K562 (cell line): ENCODE data around the gene PHKG1. TPM values are rescaled to one million over a fixed set of nuclear protein-coding genes. Genes with fewer than 3 reads are reported as not detected.

Experiments
- ARNT ChIP-seq, 2 experiments: fragments of 450-650 bp; IDR thresholded peaks; 2 replicates each; pipeline ENCODE4 v1.6.1; 2016; ENCODE audit warnings: mild to moderate bottlenecking in 1 of 2
- ETV6 ChIP-seq, 3 experiments: fragments of 150-350 bp in 1 of 3; sonication (generic) in 1 of 3; formaldehyde crosslinking in 1 of 3; IDR thresholded peaks; 2 replicates each; pipeline versions ENCODE4 v1.6.1 to v1.8.0; 2014 to 2022; ENCODE audit warnings: borderline replicate concordance in 2 of 3, low read depth in 2 of 3, antibody characterized with exemption in 1 of 3, low read length in 1 of 3, mild to moderate bottlenecking in 1 of 3, missing genetic modification reagents in 1 of 3
- GATA2 ChIP-seq: sonication (generic); formaldehyde crosslinking; IDR thresholded peaks from 2 replicates; pipeline ENCODE4 v1.4.0; 2020; ENCODE audit warnings: mild to moderate bottlenecking, missing genetic modification reagents
- KDM2B ChIP-seq: fragments of 250-450 bp; sonication (Bioruptor Pico); IDR thresholded peaks from 2 replicates; pipeline ENCODE4 v1.8.0; 2021; ENCODE audit warnings: mild to moderate bottlenecking, moderate library complexity
- MAFK ChIP-seq: IDR thresholded peaks from 2 replicates; pipeline ENCODE4 v1.6.1; 2011; ENCODE audit warnings: low read length, improper control_type of control experiment
- polyA plus RNA-seq, 8 experiments: library from polyadenylated mRNA; depleted of rRNA in 4 of 8; stranded (reverse) in 5 of 8; unstranded in 3 of 8; fragments of >200 nt; fragmentation: Nextera tagmentation in 2 of 8; fragmentation: Illumina TruSeq in 1 of 8; extraction: Ambion mirVana in 2 of 8; extraction: Trizol in 1 of 8; gene quantifications; 2 replicates each; pipeline versions ENCODE4 v1.2.1 to v1.2.3, GENCODE V29; 2011 to 2014; ENCODE audit warnings: inconsistent platforms in 1 of 8, missing spikeins in 1 of 8
- total RNA-seq, 7 experiments: library from RNA; depleted of rRNA in 6 of 7; stranded (reverse); fragments of >200 nt in 6 of 7; fragmentation: Illumina TruSeq in 2 of 7; extraction: Trizol in 2 of 7; gene quantifications; 2 replicates each; pipeline versions ENCODE4 v1.2.1 to v1.2.3, GENCODE V29; 2011 to 2021; ENCODE audit warnings: low replicate concordance in 1 of 7
- TF ChIP-seq, protein P1 (sequence below), 2 experiments: fragments of 450-650 bp; formaldehyde crosslinking in 1 of 2; IDR thresholded peaks; 2 replicates each; pipeline versions ENCODE4 v1.4.0 to v1.6.1; 2014 to 2020; ENCODE audit warnings: mild to moderate bottlenecking in 2 of 2, borderline replicate concordance in 1 of 2, low read depth in 1 of 2
- TF ChIP-seq, protein P2 (sequence below): fragments of 250-450 bp; sonication (Bioruptor Pico); IDR thresholded peaks from 2 replicates; pipeline ENCODE4 v1.8.0; 2022; ENCODE audit warnings: inconsistent platforms, mild to moderate bottlenecking, moderate library complexity, borderline replicate concordance
- TF ChIP-seq, protein P3 (sequence below), 3 experiments: IDR thresholded peaks in 2 of 3; conservative IDR thresholded peaks in 1 of 3; 2 replicates each; pipeline ENCODE4 v1.5.1; 2011 to 2012; ENCODE audit warnings: low read length in 3 of 3, mild to moderate bottlenecking in 3 of 3, control low read depth in 2 of 3, improper control_type of control experiment in 1 of 3, inconsistent platforms in 1 of 3, low read depth in 1 of 3, mixed read lengths in 1 of 3, moderate library complexity in 1 of 3; ENCODE audit not compliant: insufficient read depth in 2 of 3
- TF ChIP-seq, protein P4 (sequence below): fragments of 150-350 bp; conservative IDR thresholded peaks from 2 replicates; pipeline ENCODE4 v1.6.1; 2014; ENCODE audit warnings: low read length
- TF ChIP-seq, protein P5 (sequence below): fragments of 450-650 bp; formaldehyde crosslinking; IDR thresholded peaks from 2 replicates; pipeline ENCODE4 v1.4.0; 2020; ENCODE audit warnings: mild to moderate bottlenecking, moderate library complexity

PHKG1 gene
- total and polyA plus RNA-seq, 9 of the 15 experiments (the other 6 are each of a cell fraction or from before 2014, with no cell fraction given), result 0.10 to 0.83 (median 0.46) TPM

DNA sequence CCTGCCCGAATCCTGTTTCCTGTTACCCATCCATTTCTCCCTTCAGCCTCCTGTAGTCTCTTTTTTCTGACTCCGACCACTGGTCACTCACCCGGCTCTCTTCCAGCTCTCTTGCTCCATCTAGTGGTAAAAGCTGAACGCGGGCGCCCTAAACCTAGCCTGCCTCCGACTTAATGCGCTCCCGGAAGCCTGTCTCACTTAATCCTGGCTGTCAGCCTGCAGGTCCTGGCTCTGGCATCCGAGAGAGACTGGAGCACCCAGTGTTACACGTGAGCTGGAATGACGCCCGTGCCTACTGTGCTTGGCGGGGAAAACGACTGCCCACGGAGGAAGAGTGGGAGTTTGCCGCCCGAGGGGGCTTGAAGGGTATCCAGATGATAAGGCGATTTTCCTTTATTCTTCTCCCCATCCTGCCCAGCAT is 18.4 kb downstream of the PHKG1 start (continued):
- TF ChIP-seq, protein P1, sequence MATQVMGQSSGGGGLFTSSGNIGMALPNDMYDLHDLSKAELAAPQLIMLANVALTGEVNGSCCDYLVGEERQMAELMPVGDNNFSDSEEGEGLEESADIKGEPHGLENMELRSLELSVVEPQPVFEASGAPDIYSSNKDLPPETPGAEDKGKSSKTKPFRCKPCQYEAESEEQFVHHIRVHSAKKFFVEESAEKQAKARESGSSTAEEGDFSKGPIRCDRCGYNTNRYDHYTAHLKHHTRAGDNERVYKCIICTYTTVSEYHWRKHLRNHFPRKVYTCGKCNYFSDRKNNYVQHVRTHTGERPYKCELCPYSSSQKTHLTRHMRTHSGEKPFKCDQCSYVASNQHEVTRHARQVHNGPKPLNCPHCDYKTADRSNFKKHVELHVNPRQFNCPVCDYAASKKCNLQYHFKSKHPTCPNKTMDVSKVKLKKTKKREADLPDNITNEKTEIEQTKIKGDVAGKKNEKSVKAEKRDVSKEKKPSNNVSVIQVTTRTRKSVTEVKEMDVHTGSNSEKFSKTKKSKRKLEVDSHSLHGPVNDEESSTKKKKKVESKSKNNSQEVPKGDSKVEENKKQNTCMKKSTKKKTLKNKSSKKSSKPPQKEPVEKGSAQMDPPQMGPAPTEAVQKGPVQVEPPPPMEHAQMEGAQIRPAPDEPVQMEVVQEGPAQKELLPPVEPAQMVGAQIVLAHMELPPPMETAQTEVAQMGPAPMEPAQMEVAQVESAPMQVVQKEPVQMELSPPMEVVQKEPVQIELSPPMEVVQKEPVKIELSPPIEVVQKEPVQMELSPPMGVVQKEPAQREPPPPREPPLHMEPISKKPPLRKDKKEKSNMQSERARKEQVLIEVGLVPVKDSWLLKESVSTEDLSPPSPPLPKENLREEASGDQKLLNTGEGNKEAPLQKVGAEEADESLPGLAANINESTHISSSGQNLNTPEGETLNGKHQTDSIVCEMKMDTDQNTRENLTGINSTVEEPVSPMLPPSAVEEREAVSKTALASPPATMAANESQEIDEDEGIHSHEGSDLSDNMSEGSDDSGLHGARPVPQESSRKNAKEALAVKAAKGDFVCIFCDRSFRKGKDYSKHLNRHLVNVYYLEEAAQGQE (IDR thresholded peaks at IDR 0.05; ENCODE audit: borderline replicate concordance), result peak; percentile 86
- TF ChIP-seq, protein P1 (CRISPR knock-in tag; IDR thresholded peaks at IDR 0.05; ENCODE audit: low read depth), result no peak
- TF ChIP-seq ETV6 (IDR thresholded peaks at IDR 0.05; ENCODE audit: borderline replicate concordance in 1 of 2, low read depth in 2 of 2, low read length in 1 of 2), result peak in 1 of 2 experiments; percentile 35; a peak in 1 of 4 replicates
- TF ChIP-seq ETV6 (CRISPR knock-in tag; IDR thresholded peaks at IDR 0.05; ENCODE audit: borderline replicate concordance), result no peak
- TF ChIP-seq, protein P2, sequence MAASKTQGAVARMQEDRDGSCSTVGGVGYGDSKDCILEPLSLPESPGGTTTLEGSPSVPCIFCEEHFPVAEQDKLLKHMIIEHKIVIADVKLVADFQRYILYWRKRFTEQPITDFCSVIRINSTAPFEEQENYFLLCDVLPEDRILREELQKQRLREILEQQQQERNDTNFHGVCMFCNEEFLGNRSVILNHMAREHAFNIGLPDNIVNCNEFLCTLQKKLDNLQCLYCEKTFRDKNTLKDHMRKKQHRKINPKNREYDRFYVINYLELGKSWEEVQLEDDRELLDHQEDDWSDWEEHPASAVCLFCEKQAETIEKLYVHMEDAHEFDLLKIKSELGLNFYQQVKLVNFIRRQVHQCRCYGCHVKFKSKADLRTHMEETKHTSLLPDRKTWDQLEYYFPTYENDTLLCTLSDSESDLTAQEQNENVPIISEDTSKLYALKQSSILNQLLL (CRISPR knock-in tag), result no peak
- no peak for TF ChIP-seq GATA2 (CRISPR knock-in tag)
- no peak for TF ChIP-seq ARNT (IDR thresholded peaks at IDR 0.05)
- TF ChIP-seq, protein P3, sequence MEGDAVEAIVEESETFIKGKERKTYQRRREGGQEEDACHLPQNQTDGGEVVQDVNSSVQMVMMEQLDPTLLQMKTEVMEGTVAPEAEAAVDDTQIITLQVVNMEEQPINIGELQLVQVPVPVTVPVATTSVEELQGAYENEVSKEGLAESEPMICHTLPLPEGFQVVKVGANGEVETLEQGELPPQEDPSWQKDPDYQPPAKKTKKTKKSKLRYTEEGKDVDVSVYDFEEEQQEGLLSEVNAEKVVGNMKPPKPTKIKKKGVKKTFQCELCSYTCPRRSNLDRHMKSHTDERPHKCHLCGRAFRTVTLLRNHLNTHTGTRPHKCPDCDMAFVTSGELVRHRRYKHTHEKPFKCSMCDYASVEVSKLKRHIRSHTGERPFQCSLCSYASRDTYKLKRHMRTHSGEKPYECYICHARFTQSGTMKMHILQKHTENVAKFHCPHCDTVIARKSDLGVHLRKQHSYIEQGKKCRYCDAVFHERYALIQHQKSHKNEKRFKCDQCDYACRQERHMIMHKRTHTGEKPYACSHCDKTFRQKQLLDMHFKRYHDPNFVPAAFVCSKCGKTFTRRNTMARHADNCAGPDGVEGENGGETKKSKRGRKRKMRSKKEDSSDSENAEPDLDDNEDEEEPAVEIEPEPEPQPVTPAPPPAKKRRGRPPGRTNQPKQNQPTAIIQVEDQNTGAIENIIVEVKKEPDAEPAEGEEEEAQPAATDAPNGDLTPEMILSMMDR (IDR thresholded peaks at IDR 0.05 in 2 of 3, conservative IDR thresholded peaks at IDR 0.05 in 1 of 3; ENCODE audit: insufficient read depth in 2 of 3, low read depth in 1 of 3, low read length in 3 of 3), result peak; percentile 86 to 92 (median 88)
- TF ChIP-seq, protein P4, sequence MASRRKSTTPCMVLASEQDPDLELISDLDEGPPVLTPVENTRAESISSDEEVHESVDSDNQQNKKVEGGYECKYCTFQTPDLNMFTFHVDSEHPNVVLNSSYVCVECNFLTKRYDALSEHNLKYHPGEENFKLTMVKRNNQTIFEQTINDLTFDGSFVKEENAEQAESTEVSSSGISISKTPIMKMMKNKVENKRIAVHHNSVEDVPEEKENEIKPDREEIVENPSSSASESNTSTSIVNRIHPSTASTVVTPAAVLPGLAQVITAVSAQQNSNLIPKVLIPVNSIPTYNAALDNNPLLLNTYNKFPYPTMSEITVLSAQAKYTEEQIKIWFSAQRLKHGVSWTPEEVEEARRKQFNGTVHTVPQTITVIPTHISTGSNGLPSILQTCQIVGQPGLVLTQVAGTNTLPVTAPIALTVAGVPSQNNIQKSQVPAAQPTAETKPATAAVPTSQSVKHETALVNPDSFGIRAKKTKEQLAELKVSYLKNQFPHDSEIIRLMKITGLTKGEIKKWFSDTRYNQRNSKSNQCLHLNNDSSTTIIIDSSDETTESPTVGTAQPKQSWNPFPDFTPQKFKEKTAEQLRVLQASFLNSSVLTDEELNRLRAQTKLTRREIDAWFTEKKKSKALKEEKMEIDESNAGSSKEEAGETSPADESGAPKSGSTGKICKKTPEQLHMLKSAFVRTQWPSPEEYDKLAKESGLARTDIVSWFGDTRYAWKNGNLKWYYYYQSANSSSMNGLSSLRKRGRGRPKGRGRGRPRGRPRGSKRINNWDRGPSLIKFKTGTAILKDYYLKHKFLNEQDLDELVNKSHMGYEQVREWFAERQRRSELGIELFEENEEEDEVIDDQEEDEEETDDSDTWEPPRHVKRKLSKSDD, result no peak
- TF ChIP-seq MAFK, result no peak
- TF ChIP-seq KDM2B (CRISPR knock-in tag), result no peak
- TF ChIP-seq, protein P5, sequence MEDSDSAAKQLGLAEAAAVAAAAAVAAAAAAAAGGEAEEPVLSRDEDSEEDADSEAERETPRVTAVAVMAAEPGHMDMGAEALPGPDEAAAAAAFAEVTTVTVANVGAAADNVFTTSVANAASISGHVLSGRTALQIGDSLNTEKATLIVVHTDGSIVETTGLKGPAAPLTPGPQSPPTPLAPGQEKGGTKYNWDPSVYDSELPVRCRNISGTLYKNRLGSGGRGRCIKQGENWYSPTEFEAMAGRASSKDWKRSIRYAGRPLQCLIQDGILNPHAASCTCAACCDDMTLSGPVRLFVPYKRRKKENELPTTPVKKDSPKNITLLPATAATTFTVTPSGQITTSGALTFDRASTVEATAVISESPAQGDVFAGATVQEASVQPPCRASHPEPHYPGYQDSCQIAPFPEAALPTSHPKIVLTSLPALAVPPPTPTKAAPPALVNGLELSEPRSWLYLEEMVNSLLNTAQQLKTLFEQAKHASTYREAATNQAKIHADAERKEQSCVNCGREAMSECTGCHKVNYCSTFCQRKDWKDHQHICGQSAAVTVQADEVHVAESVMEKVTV, result peak; percentile 77
